ENCODE measurements around the gene TSPAN16. TPM values are rescaled to one million over a fixed set of nuclear protein-coding genes. Genes with fewer than 3 reads are reported as not detected.
"Not testable (repeated sequence)": the region's sequence is repeated elsewhere in the genome, so short reads cannot be mapped to it uniquely, and the experiment has no call there.

Gene TSPAN16
- total and polyA plus RNA-seq, 3 donors from 2014 or later = 42.5 to 180 (median 137) TPM

- Histone ChIP-seq H3K9me3 (no peaks in the 10 kb centered on the region), H3K4me1 (peaks cover 2% of the 10 kb centered on the region), H3K27ac (no peak overlapping the region), H3K27me3 (no peaks in the 10 kb centered on the region), H3K4me3 (no peak overlapping the region), H3K36me3 (ENCODE audit: low read depth, missing control alignments) (no peaks in the 10 kb centered on the region)
- 38 to 42% methylated on average over 7 of the region's 7 CpGs for WGBS, 2 donors
- TF ChIP-seq POLR2A (IDR thresholded peaks at IDR 0.05) = no peak
- no peak for TF ChIP-seq CTCF (IDR thresholded peaks at IDR 0.05)
- intact Hi-C loops (cut with DNase I; ENCODE audit: low total_unique reads) = loop anchor here (10.0 kb wide), 2 partner anchors 79 to 149 kb away; partner anchors contain the start of gene SWSAP1
- no peak for DNase-seq
Measured at GRCh38 chr19:11296264-11296663, 304 bp downstream of the TSPAN16 start.

- no peak overlapping the region for H3K27ac ChIP-seq
- 65 to 71% methylated on average over 8 of the region's 8 CpGs for WGBS, 2 donors
- H3K27me3 ChIP-seq = no peaks in the 10 kb centered on the region
- DNase-seq = no peak
- no peak for TF ChIP-seq CTCF (IDR thresholded peaks at IDR 0.05)
- no peak for TF ChIP-seq POLR2A (IDR thresholded peaks at IDR 0.05)
- no peaks in the 10 kb centered on the region for H3K9me3 ChIP-seq
- no peak overlapping the region for H3K4me3 ChIP-seq
- peaks cover 2% of the 10 kb centered on the region for H3K4me1 ChIP-seq
- intact Hi-C loops (cut with DNase I; ENCODE audit: low total_unique reads) = loop anchor here (10.0 kb wide), 2 partner anchors 75 to 145 kb away; partner anchors contain the start of gene SWSAP1
- no peaks in the 10 kb centered on the region for H3K36me3 ChIP-seq (ENCODE audit: low read depth, missing control alignments)
Measured at GRCh38 chr19:11299946-11300810, 4.2 kb downstream of the TSPAN16 start.

GRCh38 chr19:11300811-11301120 is 4.8 kb downstream of the TSPAN16 start:
- no peak for TF ChIP-seq CTCF (IDR thresholded peaks at IDR 0.05)
- TF ChIP-seq POLR2A (IDR thresholded peaks at IDR 0.05) = no peak
- Histone ChIP-seq H3K9me3 (no peaks in the 10 kb centered on the region), H3K4me3 (no peak overlapping the region), H3K27ac (no peak overlapping the region), H3K36me3 (ENCODE audit: low read depth, missing control alignments) (no peaks in the 10 kb centered on the region), H3K27me3 (no peaks in the 10 kb centered on the region), H3K4me1 (peaks cover 2% of the 10 kb centered on the region)
- 81 to 84% methylated on average over 11 of the region's 11 CpGs for WGBS, 2 donors
- intact Hi-C loops (cut with DNase I; ENCODE audit: low total_unique reads) = no loop called here
- DNase-seq = no peak

- Histone ChIP-seq H3K4me1 (no peaks in the 10 kb centered on the region), H3K27me3 (no peaks in the 10 kb centered on the region), H3K36me3 (ENCODE audit: low read depth, missing control alignments) (no peaks in the 10 kb centered on the region), H3K9me3 (no peaks in the 10 kb centered on the region), H3K27ac (no peak overlapping the region), H3K4me3 (no peak overlapping the region)
- DNase-seq = no peak
- WGBS, 2 donors = 90 to 97% methylated on average over 5 of the region's 5 CpGs
- no peak for TF ChIP-seq CTCF (IDR thresholded peaks at IDR 0.05)
- no peak for TF ChIP-seq POLR2A (IDR thresholded peaks at IDR 0.05)
- intact Hi-C loops (cut with DNase I; ENCODE audit: low total_unique reads) = no loop called here
Measured at GRCh38 chr19:11304936-11305335, 9.0 kb downstream of the TSPAN16 start.

- no peaks in the 10 kb centered on the region for H3K9me3 ChIP-seq
- DNase-seq = no peak
- TF ChIP-seq POLR2A (IDR thresholded peaks at IDR 0.05) (no peak), CTCF (IDR thresholded peaks at IDR 0.05) (no peak)
- no peak overlapping the region for H3K4me3 ChIP-seq
- 80 to 84% methylated on average over 9 of the region's 9 CpGs for WGBS, 2 donors
- no peak overlapping the region for H3K27ac ChIP-seq
- intact Hi-C loops (cut with DNase I; ENCODE audit: low total_unique reads) = no loop called here
- no peaks in the 10 kb centered on the region for H3K36me3 ChIP-seq (ENCODE audit: low read depth, missing control alignments)
- no peaks in the 10 kb centered on the region for H3K27me3 ChIP-seq
- no peaks in the 10 kb centered on the region for H3K4me1 ChIP-seq
Measured at GRCh38 chr19:11306337-11306736, 10.4 kb downstream of the TSPAN16 start.

GRCh38 chr19:11320278-11320995 is 24.5 kb downstream of the TSPAN16 start:
- 86% methylated on average over 9 of the region's 9 CpGs for WGBS, 2 donors
- DNase-seq; H3K27me3 ChIP-seq; H3K36me3 ChIP-seq (ENCODE audit: low read depth, missing control alignments); H3K4me1 ChIP-seq; H3K4me3 ChIP-seq; intact Hi-C loops (cut with DNase I; ENCODE audit: low total_unique reads); H3K27ac ChIP-seq; H3K9me3 ChIP-seq: not testable (repeated sequence)

Data from testis (tissue), 3 donors.